Measurements from ENCODE around the gene LAMA5.

LAMA5 gene

DNA sequence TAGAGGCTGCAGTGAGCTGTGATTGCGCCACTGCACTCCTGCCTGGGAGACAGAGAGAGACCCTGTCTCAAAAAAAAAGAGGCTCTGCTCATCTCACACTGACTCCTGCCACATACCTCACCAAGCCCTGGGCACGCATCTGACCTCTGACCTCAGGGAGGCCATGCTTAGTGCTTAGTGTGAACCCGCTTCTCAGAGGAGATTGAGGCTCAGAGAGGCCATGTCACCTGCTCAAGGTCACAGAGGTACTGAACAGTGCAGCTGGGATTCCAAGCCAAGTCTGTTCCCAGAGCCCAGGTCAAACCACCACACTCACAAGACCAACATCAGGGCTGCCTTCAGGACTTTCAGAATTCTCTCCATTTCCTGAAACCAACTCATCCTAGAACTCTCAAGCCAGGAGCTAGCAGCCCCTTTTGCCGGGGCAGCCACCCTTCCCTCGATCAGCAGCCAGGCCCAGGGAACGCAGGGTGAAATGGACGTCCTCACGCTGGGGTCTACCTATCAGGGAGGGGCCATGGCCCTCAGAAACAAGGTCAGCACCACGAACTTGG is 37.1 kb upstream of the LAMA5 start:
- DNase-seq (ENCODE audit: low read depth in 3 of 3) = no peak

DNA sequence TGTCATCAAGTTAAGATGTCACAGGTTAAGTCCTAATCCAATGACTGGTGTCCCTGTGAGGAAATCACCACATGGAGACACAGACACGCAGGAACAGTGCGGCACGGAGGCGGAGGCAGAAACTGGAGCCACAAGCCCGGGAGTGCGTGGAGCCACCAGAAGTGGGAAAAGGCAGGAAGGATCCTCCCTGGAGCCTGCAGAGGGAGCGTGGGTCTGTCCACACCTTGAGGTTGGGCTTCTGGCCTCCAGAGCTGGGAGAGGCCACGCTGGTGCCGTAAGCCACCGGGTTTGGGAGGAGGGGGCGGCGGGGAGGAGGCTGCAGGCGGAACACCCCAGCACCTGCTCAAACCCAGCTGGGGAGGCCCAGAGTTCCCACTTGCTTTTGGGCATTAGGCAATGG is 36.2 kb upstream of the LAMA5 start:
- no peak for DNase-seq (ENCODE audit: low read depth in 3 of 3)

- no peak for DNase-seq (ENCODE audit: low read depth in 3 of 3)
These were observed 35.5 kb upstream of the LAMA5 start for GRCh38 chr20:62402456-62403150.

DNA sequence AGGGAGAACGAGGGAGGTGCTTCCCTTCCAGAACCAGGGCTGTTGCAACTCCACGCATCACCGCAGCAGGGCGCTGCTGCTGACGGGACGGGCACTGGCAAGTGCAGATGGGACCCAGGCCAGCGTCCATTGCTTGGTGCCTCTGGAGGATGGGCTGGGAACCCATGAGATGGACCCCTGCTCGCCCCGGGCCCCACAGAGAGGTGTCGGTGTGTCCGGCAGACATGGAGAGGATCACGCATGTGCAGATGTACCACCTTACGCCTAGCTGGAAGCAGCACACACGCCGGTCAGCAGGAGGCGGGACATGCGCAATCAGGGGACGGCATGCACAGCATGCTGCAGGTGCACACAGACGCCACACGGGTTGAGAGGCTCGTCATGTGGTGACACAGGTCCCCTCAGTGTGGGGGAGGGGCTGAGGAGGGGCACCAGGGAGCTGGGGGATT is 34.2 kb upstream of the LAMA5 start:
- no peak for DNase-seq (ENCODE audit: low read depth in 3 of 3)

DNA sequence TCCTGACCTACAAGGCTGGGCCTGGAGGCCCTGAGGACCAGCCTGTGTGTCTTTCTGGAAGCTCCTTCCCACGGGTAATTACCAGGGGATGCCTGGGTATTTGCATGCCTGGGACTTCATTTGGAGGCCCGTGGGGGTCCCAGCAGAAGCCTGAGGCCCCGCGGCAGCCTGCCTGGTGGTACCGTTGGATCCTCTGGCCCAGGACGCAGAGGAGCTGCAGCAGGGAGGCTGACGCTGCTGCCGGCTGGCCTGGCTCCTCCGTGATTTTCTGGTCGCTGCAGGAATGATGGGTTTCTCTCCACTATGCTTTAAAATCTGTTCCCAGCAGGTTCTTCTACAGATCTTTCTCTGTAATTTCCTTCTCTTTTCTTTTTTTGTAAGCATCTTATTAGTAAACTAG is 33.4 kb upstream of the LAMA5 start:
- no peak for DNase-seq (ENCODE audit: low read depth in 3 of 3)

DNA sequence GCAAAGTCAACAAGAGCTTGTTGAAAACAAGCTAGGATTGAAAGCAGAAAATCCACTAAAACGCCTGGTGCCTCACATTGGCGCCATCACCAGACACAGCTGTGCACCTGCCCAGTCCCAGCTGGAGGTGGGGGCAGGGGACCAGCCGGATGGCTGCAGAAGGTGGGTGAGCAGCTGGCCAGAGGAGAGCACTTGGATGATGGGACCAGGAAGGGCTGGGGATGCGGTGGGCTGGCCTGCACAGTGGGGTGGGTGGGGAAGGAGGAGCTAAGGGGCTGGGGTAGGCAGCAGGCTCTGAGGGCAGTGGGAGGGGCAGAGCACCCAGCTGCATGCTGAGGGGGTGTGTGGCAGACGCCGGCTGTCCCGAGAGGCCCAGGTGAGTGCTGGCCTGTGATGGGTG is 32.9 kb upstream of the LAMA5 start:
- DNase-seq (ENCODE audit: low read depth in 3 of 3) = no peak

DNA sequence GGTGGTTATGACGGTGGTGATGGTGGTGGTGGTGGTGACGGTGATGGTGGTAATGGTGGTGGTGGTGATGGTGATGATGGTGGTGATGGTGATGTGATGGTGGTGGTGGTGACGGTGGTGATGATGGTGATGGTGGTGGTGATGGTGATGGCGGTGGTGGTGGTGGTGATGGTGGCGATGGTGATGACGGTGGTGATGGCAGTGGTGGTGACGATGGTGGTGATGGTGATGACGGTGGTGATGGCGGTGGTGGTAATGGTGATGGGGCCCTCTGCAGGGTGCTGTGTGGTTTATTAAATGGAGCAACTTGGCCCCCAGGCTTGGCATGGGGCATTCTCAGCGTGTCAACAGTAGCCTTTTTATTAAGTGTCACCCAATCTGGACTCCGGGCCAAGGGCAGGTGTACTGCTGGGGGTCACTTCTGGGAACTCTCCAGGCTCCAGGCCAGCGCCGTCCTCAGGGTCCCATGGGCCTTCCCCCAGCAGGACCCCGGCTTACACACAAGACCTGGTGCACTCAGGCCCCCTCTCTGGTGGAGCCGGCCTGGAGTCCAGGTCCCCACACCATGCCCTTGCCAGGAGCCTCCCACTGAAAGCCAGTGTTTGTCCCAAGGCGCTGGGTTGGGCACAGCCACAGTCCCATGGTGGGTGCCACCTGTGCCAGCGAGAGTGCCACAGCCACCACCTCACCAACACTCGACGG is 31.2 kb upstream of the LAMA5 start:
- no peak for DNase-seq (ENCODE audit: low read depth in 3 of 3)

DNA sequence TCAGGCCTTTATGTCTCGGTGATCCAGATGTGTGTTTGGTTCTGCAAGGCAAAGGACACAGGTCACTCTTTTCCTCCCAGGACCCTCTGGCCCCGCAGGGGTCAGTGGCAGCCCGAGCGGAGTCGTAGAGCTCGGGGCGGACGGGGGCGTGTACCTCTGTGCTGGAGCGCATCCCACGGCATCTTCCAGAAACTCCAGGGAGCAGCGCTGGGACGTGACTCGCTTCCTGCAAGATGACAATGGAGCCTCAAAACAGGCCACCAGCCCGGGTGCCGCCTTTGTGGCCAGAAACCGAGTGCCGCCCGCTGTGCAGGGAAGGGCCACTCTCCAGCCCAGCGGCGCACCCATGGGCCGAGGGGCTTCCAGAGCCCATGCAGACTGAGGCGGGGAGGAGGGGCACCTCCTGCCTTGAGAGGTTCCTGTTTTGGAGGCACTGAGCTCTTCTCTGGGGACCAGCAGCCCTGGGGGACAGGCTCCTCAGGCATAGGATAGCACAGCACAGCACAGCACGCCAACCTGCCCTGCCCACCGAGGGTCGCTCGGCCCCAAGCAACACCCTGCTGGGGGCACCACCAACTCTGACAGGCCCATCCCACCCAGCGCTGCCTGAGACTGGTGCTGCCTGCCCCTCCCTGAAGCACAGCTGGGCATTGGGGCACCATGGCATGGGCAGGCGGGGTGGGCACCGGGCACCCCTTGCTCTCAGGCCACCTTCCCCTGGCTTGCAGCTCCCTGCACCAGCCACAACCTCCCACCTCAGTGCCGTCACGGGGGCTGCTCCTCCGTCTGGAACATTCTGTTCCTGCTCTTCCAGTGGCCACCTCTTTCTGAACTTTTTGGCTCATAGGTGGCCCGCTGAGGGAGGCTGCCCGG is 29.5 kb upstream of the LAMA5 start:
- DNase-seq (ENCODE audit: low read depth in 3 of 3) = no peak

DNA sequence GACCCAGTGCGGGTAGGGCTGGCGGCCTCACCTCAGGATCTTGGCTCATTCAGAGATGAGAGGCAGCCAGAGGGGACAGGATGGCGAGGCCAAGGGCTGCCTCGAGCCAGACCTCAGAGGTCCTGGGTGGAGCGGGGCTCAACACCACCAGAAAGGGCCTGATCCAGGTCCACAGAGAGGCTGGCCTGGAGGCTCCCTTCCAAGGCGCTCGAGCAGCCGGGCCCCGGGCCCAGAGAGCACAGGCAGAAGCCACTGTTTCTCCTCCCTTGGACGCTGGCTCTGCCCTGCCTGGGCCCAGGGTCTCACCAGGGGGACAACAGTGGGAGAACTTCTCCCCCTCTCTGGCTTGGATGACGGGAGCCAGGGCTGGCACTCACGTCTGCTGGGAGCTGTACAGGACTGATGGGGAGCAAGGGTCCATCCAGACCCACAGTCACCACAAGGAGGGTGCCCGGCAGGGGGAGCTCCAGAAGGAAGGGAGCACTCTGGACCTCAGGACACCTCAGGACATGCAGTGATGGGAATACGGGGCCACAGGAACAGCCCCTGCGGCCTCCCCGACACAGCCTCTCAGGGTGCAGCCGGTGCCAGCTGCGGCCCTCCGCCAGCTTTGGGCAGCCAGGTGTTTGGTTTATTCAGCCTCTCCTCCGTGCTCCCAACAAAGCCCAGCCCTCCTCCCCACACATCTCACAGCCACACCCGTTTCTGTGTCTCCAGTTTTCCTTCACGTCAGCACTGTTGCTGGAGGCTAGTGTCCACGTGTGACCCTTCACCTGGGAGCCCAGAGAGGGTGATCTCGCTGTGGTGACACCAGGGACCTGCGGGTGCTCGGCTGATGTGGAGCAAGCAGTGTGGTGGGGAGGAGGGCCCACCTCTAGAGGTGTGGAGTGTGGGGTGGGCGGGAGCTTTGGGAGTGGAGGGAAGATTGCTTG is 28.5 kb upstream of the LAMA5 start:
- DNase-seq (ENCODE audit: low read depth in 3 of 3) = no peak

- no peak for DNase-seq (ENCODE audit: low read depth in 3 of 3)
These were observed 27.4 kb upstream of the LAMA5 start for GRCh38 chr20:62394248-62395245.

DNA sequence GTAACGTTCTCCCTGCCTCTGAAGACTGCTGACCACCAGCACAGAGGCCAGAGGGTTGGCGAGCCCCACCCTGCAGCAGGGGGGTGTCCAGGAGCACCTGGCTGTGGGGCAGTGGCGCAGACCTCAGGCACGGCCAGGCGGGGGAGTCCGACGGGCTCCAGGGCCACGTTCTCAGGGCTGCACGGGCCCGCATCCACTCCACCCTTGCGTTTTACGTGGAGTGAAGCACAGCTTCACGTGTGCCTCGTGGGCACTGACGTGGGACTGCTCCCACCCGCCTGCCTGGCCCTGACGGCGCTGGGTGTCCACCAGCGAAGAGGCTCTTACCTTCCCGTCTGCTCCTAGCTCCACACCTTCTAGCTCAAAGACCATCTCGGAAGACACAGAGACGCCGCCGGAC is 26.7 kb upstream of the LAMA5 start:
- DNase-seq (ENCODE audit: low read depth in 3 of 3) = no peak

- DNase-seq (ENCODE audit: low read depth in 3 of 3) = no peak
These were observed 26.2 kb upstream of the LAMA5 start for GRCh38 chr20:62393335-62393665.

DNA sequence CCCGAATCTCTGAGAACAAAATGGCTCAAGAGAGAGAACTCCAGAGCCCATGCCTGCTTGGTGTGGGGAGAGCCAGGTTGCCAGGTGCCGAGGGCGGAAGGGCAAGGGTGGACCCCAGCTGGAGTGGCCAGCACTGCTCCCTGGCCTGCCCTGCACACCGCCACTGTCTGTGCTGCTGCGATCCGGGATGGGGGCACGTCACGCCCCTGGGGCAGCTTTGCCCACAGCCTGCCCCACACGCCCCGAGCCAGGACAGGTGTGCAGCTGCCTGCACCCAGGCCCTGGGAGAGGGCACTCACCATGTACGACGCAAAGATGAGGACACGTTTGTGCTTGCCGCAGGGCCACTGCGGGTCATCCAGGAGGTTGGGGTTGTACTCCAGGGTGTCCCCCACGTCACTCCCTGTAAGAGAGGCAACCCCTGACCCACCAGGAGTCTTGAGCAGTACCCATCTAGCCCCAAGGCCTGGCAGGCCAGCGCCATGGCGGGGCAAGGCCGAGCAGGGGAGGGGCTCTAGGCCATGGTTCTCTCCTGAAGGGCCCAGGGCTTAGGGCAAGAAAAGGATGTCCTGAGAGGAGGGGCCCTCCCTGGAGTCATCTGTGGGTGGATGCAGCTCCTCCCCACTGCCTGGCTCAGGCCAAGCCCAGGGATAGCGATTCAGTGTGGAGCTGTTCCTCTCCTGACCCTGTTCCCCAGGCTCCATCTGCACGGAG is 25.7 kb upstream of the LAMA5 start:
- no peak for DNase-seq (ENCODE audit: low read depth in 3 of 3)

DNA sequence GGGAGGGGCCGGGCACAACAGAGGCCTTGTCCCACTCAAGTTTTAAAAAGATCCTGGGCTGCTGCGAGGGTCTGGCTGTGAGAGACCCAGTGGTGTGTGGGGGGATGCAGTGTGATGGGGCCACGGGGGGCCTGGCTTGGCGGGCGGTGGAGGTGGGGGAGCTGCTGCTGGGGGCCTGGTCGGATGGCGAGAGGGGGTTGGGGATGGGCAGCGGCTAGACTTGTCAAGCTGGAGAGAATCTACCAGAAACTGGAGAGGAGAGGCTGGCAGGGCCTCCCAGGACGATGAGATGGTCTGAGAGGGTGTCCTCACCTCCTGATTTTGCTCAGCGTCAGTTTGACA is 24.9 kb upstream of the LAMA5 start:
- DNase-seq (ENCODE audit: low read depth in 3 of 3) = no peak

DNA sequence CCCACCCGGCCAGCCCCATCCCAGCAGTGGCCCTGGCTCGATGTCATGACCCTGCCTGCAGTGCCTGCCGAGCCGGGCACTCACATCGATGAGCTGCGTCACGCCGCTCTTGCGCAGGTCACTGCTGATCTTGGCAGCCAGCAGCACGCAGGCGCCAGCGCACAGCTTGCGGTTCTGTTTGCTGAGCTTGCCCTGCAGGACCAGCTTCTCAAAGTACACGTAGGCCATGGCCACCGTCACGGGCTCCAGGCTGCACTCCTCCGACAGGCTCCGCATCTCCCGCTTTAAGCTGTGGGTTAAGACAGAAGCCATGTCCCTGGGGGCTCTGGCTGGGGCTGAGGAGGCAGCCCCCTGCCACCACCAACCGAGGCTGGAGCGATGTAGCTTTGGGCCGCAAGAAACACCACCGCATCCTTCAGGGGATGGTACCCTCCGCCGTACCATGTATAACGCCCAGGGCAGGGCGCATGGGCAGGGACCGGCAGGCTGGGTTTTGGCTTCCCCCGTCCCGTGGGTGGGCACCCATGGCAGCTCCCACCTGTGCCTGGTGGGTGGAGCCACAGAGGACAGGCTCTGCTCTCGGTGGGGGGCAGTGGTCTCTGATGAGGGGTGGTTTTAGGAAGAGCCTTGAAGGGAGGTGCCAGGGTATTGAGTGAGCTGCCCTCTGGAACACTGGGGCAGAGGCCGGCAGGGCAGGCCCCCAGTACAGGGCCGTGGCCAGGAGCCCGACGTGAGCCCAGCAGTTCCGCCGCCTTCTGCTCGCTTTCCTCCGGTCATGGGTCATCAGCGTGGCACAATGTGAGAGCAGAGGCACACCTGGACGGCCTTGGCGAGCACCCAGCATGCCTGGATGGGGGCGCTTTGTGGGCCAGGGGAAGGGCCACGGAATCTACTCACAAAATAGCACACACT is 24.3 kb upstream of the LAMA5 start:
- no peak for DNase-seq (ENCODE audit: low read depth in 3 of 3)

DNA sequence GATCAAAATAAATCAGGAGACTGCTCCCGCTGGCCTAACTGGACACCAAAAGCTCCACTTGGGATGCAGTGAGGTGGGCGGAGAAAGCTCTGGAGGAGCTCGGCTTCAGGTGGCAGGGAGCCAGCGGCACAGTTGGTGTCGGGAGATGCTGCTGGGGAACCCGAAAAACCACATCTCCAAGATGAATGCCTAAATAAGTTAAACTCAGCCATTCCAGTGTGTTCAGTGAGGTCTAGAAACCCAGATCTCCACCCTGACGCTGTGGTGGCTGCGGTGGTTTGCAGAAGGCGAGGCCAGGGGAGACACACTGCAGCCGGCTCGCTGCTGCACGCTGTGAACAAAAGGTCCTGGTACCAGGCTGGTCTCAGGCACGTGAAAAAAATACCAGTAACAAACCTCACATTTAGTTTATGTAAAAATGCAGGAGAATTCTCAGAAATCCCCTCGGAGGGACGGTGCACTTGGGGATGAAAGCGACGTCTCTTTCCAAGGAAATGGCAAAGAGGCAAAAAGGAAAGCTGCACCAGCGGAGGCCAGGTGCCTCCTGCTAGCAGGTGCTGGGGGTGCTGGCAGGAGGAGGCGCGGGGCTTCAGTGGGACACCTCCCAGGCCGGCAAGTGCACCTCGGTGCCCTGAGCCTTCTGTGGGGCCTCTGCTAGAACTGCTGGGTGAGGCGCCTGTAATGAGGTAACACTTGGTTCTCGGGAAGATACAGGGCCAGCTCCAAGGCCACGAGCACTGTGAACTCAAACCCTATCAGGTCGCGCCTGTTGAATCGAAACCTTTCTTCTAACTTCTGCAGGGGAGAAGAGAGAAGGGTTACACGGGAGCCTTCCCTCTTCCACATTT is 23.4 kb upstream of the LAMA5 start:
- no peak for DNase-seq (ENCODE audit: low read depth in 3 of 3)

- no peak for DNase-seq (ENCODE audit: low read depth in 3 of 3)
These were observed 22.5 kb upstream of the LAMA5 start for GRCh38 chr20:62389601-62390087.
